ENCODE results near the gene CCDC93. TPM values are rescaled to one million over a fixed set of nuclear protein-coding genes. Genes with fewer than 3 reads are reported as not detected.

Gene CCDC93
- total RNA-seq, 1 experiment from 2014 or later: 18.7 TPM

GRCh38 chr2:117973498-117974082 is 40.3 kb downstream of the CCDC93 start (continued):
- no peak for TF ChIP-seq ATF3 (IDR thresholded peaks at IDR 0.05)
- no peak for TF ChIP-seq ZFX (IDR thresholded peaks at IDR 0.05)

GRCh38 chr2:117972476-117973123 is 41.3 kb downstream of the CCDC93 start:
- Histone ChIP-seq H3K27me3 (ENCODE audit: insufficient read depth, low read length) (no peaks in the 10 kb centered on the region), H3K4me1 (ENCODE audit: control insufficient read depth in 1 of 2, insufficient read depth in 2 of 2, low read length in 2 of 2) (no peaks in the 10 kb centered on the region), H4K20me1 (ENCODE audit: insufficient read depth) (no peaks in the 10 kb centered on the region), H3K4me3 (replicated peaks in 1 of 2; ENCODE audit: low read depth in 1 of 2, low read length in 2 of 2) (no peak overlapping the region), H3K9ac (ENCODE audit: low read length) (no peak overlapping the region), H2AFZ (ENCODE audit: low read depth, low read length, poor library complexity, severe bottlenecking) (no peak overlapping the region), H3K27ac (ENCODE audit: low read depth, low read length) (no peak overlapping the region), H3K36me3 (ENCODE audit: control insufficient read depth in 1 of 2, insufficient read depth in 2 of 2, low read length in 2 of 2) (peaks cover 8 to 19% of the 10 kb centered on the region in 2 experiments; a peak in 2 of 4 replicates), H3K4me2 (ENCODE audit: low read length) (no peak overlapping the region), H3K9me3 (ENCODE audit: control insufficient read depth in 1 of 2, insufficient read depth in 1 of 2, low read depth in 1 of 2, low read length in 2 of 2) (no peaks in the 10 kb centered on the region), H3K9me2 (ENCODE audit: insufficient read depth) (no peaks in the 10 kb centered on the region), H3K79me2 (ENCODE audit: insufficient read depth, low read length) (no peaks in the 10 kb centered on the region)
- ChIA-PET RAD21 (ENCODE audit: low non-redundant PET in 1 of 2, low total read pairs in 2 of 2, uncharacterized antibody in 2 of 2, unreplicated experiment in 2 of 2) (no interaction called here), POLR2A (no interaction called here), CTCF (no interaction called here)
- ATAC-seq: no peak
- TF ChIP-seq REST (IDR thresholded peaks at IDR 0.05; ENCODE audit: low read depth): no peak
- TF ChIP-seq ZNF274 (IDR thresholded peaks at IDR 0.05; ENCODE audit: low read depth, low read length): no peak
- no peak for TF ChIP-seq YY1 (IDR thresholded peaks at IDR 0.05; ENCODE audit: extremely low read depth, insufficient replicate concordance, low read depth, low read length)
- no peak for TF ChIP-seq CBX3 (IDR thresholded peaks at IDR 0.05; ENCODE audit: low read depth)
- intact Hi-C loops (cut with micrococcal nuclease): no loop called here
- no TSS peak for BruUV-seq (replicated peaks)
- no peak for DNase-seq (ENCODE audit: low read depth, low spot score)
